Measurements from ENCODE around the gene FAM25A. TPM values are rescaled to one million over a fixed set of nuclear protein-coding genes. Genes with fewer than 3 reads are reported as not detected.
"Not testable (repeated sequence)": the region's sequence is repeated elsewhere in the genome, so short reads cannot be mapped to it uniquely, and the experiment has no call there.

The FAM25A gene
- not detected for total RNA-seq
- long read RNA-seq: 0 reads

GRCh38 chr10:87020056-87020455 lies at the start of gene FAM25A:
TSS of gene FAM25A (plus strand) at chr10:87020294. CDS start at chr10:87020325, 31 bp downstream.
- H3K27ac ChIP-seq; ATAC-seq; H3K4me3 ChIP-seq; H3K9me3 ChIP-seq; H3K4me1 ChIP-seq; H3K36me3 ChIP-seq; DNase-seq; intact Hi-C loops (cut with DNase I); H3K27me3 ChIP-seq: not testable (repeated sequence)
- no CpG with 5 or more reads among the region's 9 CpGs for WGBS (ENCODE audit: insufficient coverage, low coverage, low lambda C conversion rate, missing lambda C conversion rate)

GRCh38 chr10:86970982-86971231 lies 49.2 kb upstream of the FAM25A start:
- H3K27me3 ChIP-seq: no peaks in the 10 kb centered on the region
- intact Hi-C loops (cut with DNase I): no loop called here
- DNase-seq: no peak
- H3K4me1 ChIP-seq: peaks cover 0 to 15% (median 0%) of the 10 kb centered on the region in 4 donors
- peak overlapping the region; percentile 30 to 48 (median 43) for H3K4me3 ChIP-seq
- no peak for TF ChIP-seq CTCF (IDR thresholded peaks at IDR 0.05)
- TF ChIP-seq POLR2A (IDR thresholded peaks at IDR 0.05): peak; percentile 65
- WGBS (ENCODE audit: insufficient coverage, low coverage, low lambda C conversion rate, missing lambda C conversion rate): 20% methylated on average over 6 of the region's 20 CpGs
- H3K27ac ChIP-seq: peak overlapping the region; percentile 58 to 74 (median 63)
- no peaks in the 10 kb centered on the region for H3K9me3 ChIP-seq
- no peaks in the 10 kb centered on the region for H3K36me3 ChIP-seq
- ATAC-seq: no peak

GRCh38 chr10:86971232-86971991 lies 48.7 kb upstream of the FAM25A start:
- H3K27me3 ChIP-seq: no peaks in the 10 kb centered on the region
- WGBS (ENCODE audit: insufficient coverage, low coverage, low lambda C conversion rate, missing lambda C conversion rate): 43% methylated on average over 9 of the region's 66 CpGs
- H3K27ac ChIP-seq: peak overlapping the region; percentile 58 to 74 (median 63)
- no peaks in the 10 kb centered on the region for H3K36me3 ChIP-seq
- intact Hi-C loops (cut with DNase I): no loop called here
- peak; percentile 73 to 81 (median 80) for DNase-seq
- no peaks in the 10 kb centered on the region for H3K9me3 ChIP-seq
- ATAC-seq: peak; percentile 76 to 83 (median 78)
- H3K4me1 ChIP-seq: peaks cover 0 to 15% (median 0%) of the 10 kb centered on the region in 4 donors
- H3K4me3 ChIP-seq: peak overlapping the region; percentile 30 to 48 (median 43)
- TF ChIP-seq POLR2A (IDR thresholded peaks at IDR 0.05) (no peak), CTCF (IDR thresholded peaks at IDR 0.05) (no peak)

GRCh38 chr10:86972613-86973380 lies 47.3 kb upstream of the FAM25A start:
- intact Hi-C loops (cut with DNase I): no loop called here
- H3K36me3 ChIP-seq: no peaks in the 10 kb centered on the region
- no peaks in the 10 kb centered on the region for H3K9me3 ChIP-seq
- peaks cover 0 to 12% (median 0%) of the 10 kb centered on the region in 4 donors for H3K4me1 ChIP-seq
- DNase-seq (no peak), ATAC-seq (no peak)
- TF ChIP-seq CTCF (IDR thresholded peaks at IDR 0.05) (no peak), POLR2A (IDR thresholded peaks at IDR 0.05) (no peak)
- 95% methylated on average over 6 of the region's 11 CpGs for WGBS (ENCODE audit: insufficient coverage, low coverage, low lambda C conversion rate, missing lambda C conversion rate)
- no peak overlapping the region for H3K4me3 ChIP-seq
- H3K27ac ChIP-seq: no peak overlapping the region
- no peaks in the 10 kb centered on the region for H3K27me3 ChIP-seq

GRCh38 chr10:86974484-86974883 lies 45.6 kb upstream of the FAM25A start:
- no peaks in the 10 kb centered on the region for H3K36me3 ChIP-seq
- no peak for ATAC-seq
- no peak overlapping the region for H3K4me3 ChIP-seq
- TF ChIP-seq CTCF (IDR thresholded peaks at IDR 0.05) (no peak), POLR2A (IDR thresholded peaks at IDR 0.05) (no peak)
- H3K4me1 ChIP-seq: no peaks in the 10 kb centered on the region
- no peaks in the 10 kb centered on the region for H3K9me3 ChIP-seq
- H3K27me3 ChIP-seq: no peaks in the 10 kb centered on the region
- intact Hi-C loops (cut with DNase I): no loop called here
- DNase-seq: no peak
- 82% methylated on average over 7 of the region's 7 CpGs for WGBS (ENCODE audit: insufficient coverage, low coverage, low lambda C conversion rate, missing lambda C conversion rate)
- no peak overlapping the region for H3K27ac ChIP-seq

Data from right lobe of liver (tissue), 6 donors.